Stimulated activated CD8-positive, alpha-beta memory T cell treated with anti-CD3 and anti-CD28 coated beads, Interleukin-15, amount 100 ng/mL, for 4 hours (primary cell): ENCODE measurements around the gene PAQR7.

Source experiments
- DNase-seq, 2 donors: peaks; one replicate each; pipeline ENCODE4 v3.0.0-alpha.2; 2020; ENCODE audit warnings: low read depth in 2 of 2

The PAQR7 gene

GRCh38 chr1:25875154-25875855 is at the start of gene PAQR7:
PAQR7 (minus strand) TSS chr1:25875708; CDS start chr1:25863839, 11,869 bp downstream.
- peak; percentile 15 to 44 for DNase-seq

- no peak for DNase-seq
These were observed 48.9 kb upstream of the PAQR7 start for GRCh38 chr1:25924454-25924853.

GRCh38 chr1:25922971-25923552 is 47.6 kb upstream of the PAQR7 start:
- no peak for DNase-seq

GRCh38 chr1:25922056-25922970 is 46.8 kb upstream of the PAQR7 start:
- DNase-seq: peak in 1 of 2 donors; percentile 2

GRCh38 chr1:25918615-25919014 is 43.1 kb upstream of the PAQR7 start:
- no peak for DNase-seq

- no peak for DNase-seq
These were observed 42.5 kb upstream of the PAQR7 start for GRCh38 chr1:25917996-25918395.

GRCh38 chr1:25916460-25916859 is 41.0 kb upstream of the PAQR7 start:
- no peak for DNase-seq

GRCh38 chr1:25914074-25914995 is 38.8 kb upstream of the PAQR7 start:
- DNase-seq: no peak

- no peak for DNase-seq
These were observed 37.7 kb upstream of the PAQR7 start for GRCh38 chr1:25913206-25913605.

GRCh38 chr1:25912076-25912831 is 36.7 kb upstream of the PAQR7 start:
- no peak for DNase-seq

GRCh38 chr1:25911162-25911561 is 35.7 kb upstream of the PAQR7 start:
- DNase-seq: no peak

GRCh38 chr1:25909040-25909439 is 33.5 kb upstream of the PAQR7 start:
- no peak for DNase-seq

GRCh38 chr1:25908161-25908560 is 32.7 kb upstream of the PAQR7 start:
- DNase-seq: no peak

GRCh38 chr1:25907601-25908000 is 32.1 kb upstream of the PAQR7 start:
- no peak for DNase-seq

- DNase-seq: no peak
These were observed 31.3 kb upstream of the PAQR7 start for GRCh38 chr1:25906644-25907300.

GRCh38 chr1:25905680-25906643 is 30.5 kb upstream of the PAQR7 start, which contains the start of gene STMN1:
STMN1 (minus strand) TSS chr1:25906419; CDS start chr1:25904676, 1,743 bp downstream.
- DNase-seq: peak; percentile 77

- DNase-seq: peak; percentile 87 to 89
These were observed 29.6 kb upstream of the PAQR7 start for GRCh38 chr1:25904943-25905679.

GRCh38 chr1:25903986-25904385 is 28.5 kb upstream of the PAQR7 start:
- DNase-seq: no peak
